ENCODE measurements around the gene SMIM7. TPM values are rescaled to one million over a fixed set of nuclear protein-coding genes. Genes with fewer than 3 reads are reported as not detected.
"Not testable (repeated sequence)": the region's sequence is repeated elsewhere in the genome, so short reads cannot be mapped to it uniquely, and the experiment has no call there.

The SMIM7 gene
- polyA plus RNA-seq, 3 donors: 69.6 to 96.7 (median 79.3) TPM

- no peak within 1 kb of the TSS for H3K27ac ChIP-seq (ENCODE audit: low read depth, low read length)
- 1% methylated on average over 53 to 76 of the region's 76 CpGs for WGBS, 3 donors
These were observed 977 bp upstream of the SMIM7 start, which contains the start of gene TMEM38A for GRCh38 chr19:16660763-16661479. TSS of gene TMEM38A (plus strand) at chr19:16661139. CDS start at chr19:16661218, 79 bp downstream.

- H3K27ac ChIP-seq (ENCODE audit: low read depth, low read length): no peak overlapping the region
- 1% methylated on average over 14 of the region's 14 CpGs for WGBS, 3 donors
These were observed 496 bp downstream of the SMIM7 start for GRCh38 chr19:16659464-16659831.

GRCh38 chr19:16657384-16657783, 2.6 kb downstream of the SMIM7 start:
- no peak overlapping the region for H3K27ac ChIP-seq (ENCODE audit: low read depth, low read length)
- WGBS, 3 donors: 77 to 92% (median 90%) methylated on average over 5 of the region's 5 CpGs

- no peak overlapping the region for H3K27ac ChIP-seq (ENCODE audit: low read depth, low read length)
- WGBS, 3 donors: 82 to 86% (median 83%) methylated on average over 11 of the region's 11 CpGs
These were observed 4.2 kb downstream of the SMIM7 start for GRCh38 chr19:16655727-16656126.

- no peak overlapping the region for H3K27ac ChIP-seq (ENCODE audit: low read depth, low read length)
- 91 to 97% (median 96%) methylated on average over 3 of the region's 3 CpGs for WGBS, 3 donors
These were observed 5.3 kb downstream of the SMIM7 start for GRCh38 chr19:16654627-16655026.

GRCh38 chr19:16654140-16654539, 5.8 kb downstream of the SMIM7 start:
- 94 to 96% (median 95%) methylated on average over 3 of the region's 3 CpGs for WGBS, 3 donors

GRCh38 chr19:16652854-16653253, 7.1 kb downstream of the SMIM7 start:
- 73 to 80% (median 77%) methylated on average over 7 of the region's 7 CpGs for WGBS, 3 donors
- H3K27ac ChIP-seq (ENCODE audit: low read depth, low read length): no peak overlapping the region

More at GRCh38 chr19:16654140-16654539, 5.8 kb downstream of the SMIM7 start:
- H3K27ac ChIP-seq (ENCODE audit: low read depth, low read length): no peak overlapping the region

GRCh38 chr19:16651421-16652188, 8.3 kb downstream of the SMIM7 start:
- WGBS, 3 donors: 87 to 93% (median 92%) methylated on average over 8 of the region's 8 CpGs
- not testable (repeated sequence) for H3K27ac ChIP-seq (ENCODE audit: low read depth, low read length)

GRCh38 chr19:16650821-16651220, 9.1 kb downstream of the SMIM7 start:
- no peak overlapping the region for H3K27ac ChIP-seq (ENCODE audit: low read depth, low read length)
- 56 to 75% (median 71%) methylated on average over 2 of the region's 2 CpGs for WGBS, 3 donors

GRCh38 chr19:16649734-16650133, 10.2 kb downstream of the SMIM7 start:
- H3K27ac ChIP-seq (ENCODE audit: low read depth, low read length): no peak overlapping the region
- 33 to 74% (median 51%) methylated on average over 9 of the region's 9 CpGs for WGBS, 3 donors

GRCh38 chr19:16645140-16645539, 14.8 kb downstream of the SMIM7 start:
- H3K27ac ChIP-seq (ENCODE audit: low read depth, low read length): no peak overlapping the region
- 95 to 97% (median 95%) methylated on average over 9 of the region's 9 CpGs for WGBS, 3 donors

GRCh38 chr19:16641695-16642094, 18.2 kb downstream of the SMIM7 start:
- H3K27ac ChIP-seq (ENCODE audit: low read depth, low read length): no peak overlapping the region
- 96 to 99% (median 97%) methylated on average over 10 of the region's 10 CpGs for WGBS, 3 donors

- WGBS, 3 donors: 88 to 98% (median 96%) methylated on average over 1 of the region's 1 CpG
These were observed 19.0 kb downstream of the SMIM7 start for GRCh38 chr19:16640951-16641350.

GRCh38 chr19:16638666-16639065, 21.3 kb downstream of the SMIM7 start:
- WGBS, 3 donors: 92 to 100% (median 93%) methylated on average over 1 of the region's 1 CpG

More at GRCh38 chr19:16640951-16641350, 19.0 kb downstream of the SMIM7 start:
- no peak overlapping the region for H3K27ac ChIP-seq (ENCODE audit: low read depth, low read length)

GRCh38 chr19:16637535-16637934, 22.4 kb downstream of the SMIM7 start:
- no peak overlapping the region for H3K27ac ChIP-seq (ENCODE audit: low read depth, low read length)

More at GRCh38 chr19:16638666-16639065, 21.3 kb downstream of the SMIM7 start:
- H3K27ac ChIP-seq (ENCODE audit: low read depth, low read length): no peak overlapping the region

- WGBS, 3 donors: 89 to 94% (median 92%) methylated on average over 6 of the region's 6 CpGs
- no peak overlapping the region for H3K27ac ChIP-seq (ENCODE audit: low read depth, low read length)
These were observed 28.5 kb downstream of the SMIM7 start for GRCh38 chr19:16631465-16631864.

GRCh38 chr19:16628984-16629691, 30.8 kb downstream of the SMIM7 start:
- H3K27ac ChIP-seq (ENCODE audit: low read depth, low read length): no peak overlapping the region
- 1 to 11% (median 5%) methylated on average over 23 of the region's 23 CpGs for WGBS, 3 donors

- H3K27ac ChIP-seq (ENCODE audit: low read depth, low read length): no peak within 1 kb of the TSS
- WGBS, 3 donors: 0 to 1% (median 0%) methylated on average over 62 to 98 of the region's 98 CpGs
These were observed 31.6 kb downstream of the SMIM7 start, which contains the start of gene MED26 for GRCh38 chr19:16628183-16628983. TSS of gene MED26 (minus strand) at chr19:16628204. CDS start at chr19:16627943, 261 bp downstream.
